SK-N-SH treated with all-trans-retinoic acid at 6 μM for 48 hours (cell line): ENCODE data around the gene LY6G6C.
A peak's percentile ranks its signal among the peaks of the same experiment; 100 is the strongest.

ENCODE experiments used
- ATAC-seq: fragments of 200-7000 bp; cut with Tn5 transposase; 3 replicates; pipeline ENCODE4 v1.9.1; 2020; ENCODE audit warnings: mild to moderate bottlenecking, moderate library complexity
- BACH2 ChIP-seq: fragments of 250-450 bp; sonication (Bioruptor Pico); IDR thresholded peaks from 2 replicates; pipeline ENCODE4 v1.9.0; 2021; ENCODE audit warnings: mild to moderate bottlenecking, borderline replicate concordance
- ESRRG ChIP-seq: fragments of 250-450 bp; sonication (Bioruptor Pico); IDR thresholded peaks from 2 replicates; pipeline ENCODE4 v1.6.1; 2021; ENCODE audit warnings: mild to moderate bottlenecking
- GLIS3 ChIP-seq: fragments of 250-450 bp; sonication (Bioruptor Pico); IDR thresholded peaks from 2 replicates; pipeline ENCODE4 v1.5.0; 2020; ENCODE audit warnings: mild to moderate bottlenecking, moderate library complexity
- OSR1 ChIP-seq: fragments of 250-450 bp; sonication (Bioruptor Pico); IDR thresholded peaks from 2 replicates; pipeline ENCODE4 v1.8.0; 2022; ENCODE audit warnings: moderate library complexity, mild to moderate bottlenecking, inconsistent platforms
- PPARA ChIP-seq: fragments of 250-450 bp; sonication (Bioruptor Pico); IDR thresholded peaks from 2 replicates; pipeline ENCODE4 v1.5.0; 2020; ENCODE audit warnings: mild to moderate bottlenecking, borderline replicate concordance
- RARB ChIP-seq: fragments of 250-450 bp; sonication (Bioruptor Pico); IDR thresholded peaks from 2 replicates; pipeline ENCODE4 v1.8.0; 2021; ENCODE audit warnings: mild to moderate bottlenecking, moderate library complexity
- TOX ChIP-seq: fragments of 250-450 bp; sonication (Bioruptor Pico); IDR thresholded peaks from 2 replicates; pipeline ENCODE4 v1.8.0; 2021; ENCODE audit warnings: mild to moderate bottlenecking, moderate library complexity, borderline replicate concordance
- TSHZ2 ChIP-seq: fragments of 250-450 bp; sonication (Bioruptor Pico); IDR thresholded peaks from 2 replicates; pipeline ENCODE4 v1.5.0; 2020; ENCODE audit warnings: mild to moderate bottlenecking, moderate library complexity
- ZC3H10 ChIP-seq: fragments of 250-450 bp; sonication (Bioruptor Pico); IDR thresholded peaks from 2 replicates; pipeline ENCODE4 v1.5.1; 2021; ENCODE audit warnings: mild to moderate bottlenecking, moderate library complexity
- ZFP3 ChIP-seq: fragments of 250-450 bp; sonication (Bioruptor Pico); IDR thresholded peaks from 2 replicates; pipeline ENCODE4 v1.5.0; 2020; ENCODE audit warnings: mild to moderate bottlenecking, moderate library complexity
- ZFP30 ChIP-seq: fragments of 450-650 bp; formaldehyde crosslinking; IDR thresholded peaks from 2 replicates; pipeline ENCODE4 v1.5.0; 2022; ENCODE audit warnings: mild to moderate bottlenecking, moderate library complexity
- ZNF70 ChIP-seq: fragments of 450-650 bp; formaldehyde crosslinking; IDR thresholded peaks from 2 replicates; pipeline ENCODE4 v1.5.0; 2020; ENCODE audit warnings: mild to moderate bottlenecking, moderate library complexity
- TF ChIP-seq, protein P1 (sequence below): fragments of 250-450 bp; sonication (Bioruptor Pico); IDR thresholded peaks from 2 replicates; pipeline ENCODE4 v1.5.1; 2020; ENCODE audit warnings: low read depth, mild to moderate bottlenecking, moderate library complexity
- TF ChIP-seq, protein P2 (sequence below): fragments of 250-450 bp; sonication (Bioruptor Pico); IDR thresholded peaks from 2 replicates; pipeline ENCODE4 v1.8.0; 2021; ENCODE audit warnings: low read depth, mild to moderate bottlenecking, moderate library complexity, borderline replicate concordance
- TF ChIP-seq, protein P3 (sequence below): fragments of 250-450 bp; sonication (Bioruptor Pico); IDR thresholded peaks from 2 replicates; pipeline ENCODE4 v1.5.1; 2021; ENCODE audit warnings: mild to moderate bottlenecking, moderate library complexity
- TF ChIP-seq, protein P4 (sequence below): fragments of 250-450 bp; sonication (Bioruptor Pico); IDR thresholded peaks from 2 replicates; pipeline ENCODE4 v1.8.0; 2020; ENCODE audit warnings: mild to moderate bottlenecking, moderate library complexity, borderline replicate concordance

LY6G6C gene

GRCh38 chr6:31730631-31731086, 9.1 kb upstream of the LY6G6C start:
- TF ChIP-seq RARB (CRISPR knock-in tag) (no peak), PPARA (no peak), ESRRG (CRISPR knock-in tag) (no peak), TSHZ2 (CRISPR knock-in tag) (no peak), OSR1 (CRISPR knock-in tag) (no peak), BACH2 (CRISPR knock-in tag) (no peak)
- TF ChIP-seq, protein P1, sequence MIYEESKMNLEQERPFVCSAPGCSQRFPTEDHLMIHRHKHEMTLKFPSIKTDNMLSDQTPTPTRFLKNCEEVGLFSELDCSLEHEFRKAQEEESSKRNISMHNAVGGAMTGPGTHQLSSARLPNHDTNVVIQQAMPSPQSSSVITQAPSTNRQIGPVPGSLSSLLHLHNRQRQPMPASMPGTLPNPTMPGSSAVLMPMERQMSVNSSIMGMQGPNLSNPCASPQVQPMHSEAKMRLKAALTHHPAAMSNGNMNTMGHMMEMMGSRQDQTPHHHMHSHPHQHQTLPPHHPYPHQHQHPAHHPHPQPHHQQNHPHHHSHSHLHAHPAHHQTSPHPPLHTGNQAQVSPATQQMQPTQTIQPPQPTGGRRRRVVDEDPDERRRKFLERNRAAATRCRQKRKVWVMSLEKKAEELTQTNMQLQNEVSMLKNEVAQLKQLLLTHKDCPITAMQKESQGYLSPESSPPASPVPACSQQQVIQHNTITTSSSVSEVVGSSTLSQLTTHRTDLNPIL (CRISPR knock-in tag): no peak
- TF ChIP-seq, protein P2, sequence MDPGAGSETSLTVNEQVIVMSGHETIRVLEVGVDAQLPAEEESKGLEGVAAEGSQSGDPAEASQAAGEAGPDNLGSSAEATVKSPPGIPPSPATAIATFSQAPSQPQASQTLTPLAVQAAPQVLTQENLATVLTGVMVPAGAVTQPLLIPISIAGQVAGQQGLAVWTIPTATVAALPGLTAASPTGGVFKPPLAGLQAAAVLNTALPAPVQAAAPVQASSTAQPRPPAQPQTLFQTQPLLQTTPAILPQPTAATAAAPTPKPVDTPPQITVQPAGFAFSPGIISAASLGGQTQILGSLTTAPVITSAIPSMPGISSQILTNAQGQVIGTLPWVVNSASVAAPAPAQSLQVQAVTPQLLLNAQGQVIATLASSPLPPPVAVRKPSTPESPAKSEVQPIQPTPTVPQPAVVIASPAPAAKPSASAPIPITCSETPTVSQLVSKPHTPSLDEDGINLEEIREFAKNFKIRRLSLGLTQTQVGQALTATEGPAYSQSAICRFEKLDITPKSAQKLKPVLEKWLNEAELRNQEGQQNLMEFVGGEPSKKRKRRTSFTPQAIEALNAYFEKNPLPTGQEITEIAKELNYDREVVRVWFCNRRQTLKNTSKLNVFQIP: no peak
- TF ChIP-seq, protein P3, sequence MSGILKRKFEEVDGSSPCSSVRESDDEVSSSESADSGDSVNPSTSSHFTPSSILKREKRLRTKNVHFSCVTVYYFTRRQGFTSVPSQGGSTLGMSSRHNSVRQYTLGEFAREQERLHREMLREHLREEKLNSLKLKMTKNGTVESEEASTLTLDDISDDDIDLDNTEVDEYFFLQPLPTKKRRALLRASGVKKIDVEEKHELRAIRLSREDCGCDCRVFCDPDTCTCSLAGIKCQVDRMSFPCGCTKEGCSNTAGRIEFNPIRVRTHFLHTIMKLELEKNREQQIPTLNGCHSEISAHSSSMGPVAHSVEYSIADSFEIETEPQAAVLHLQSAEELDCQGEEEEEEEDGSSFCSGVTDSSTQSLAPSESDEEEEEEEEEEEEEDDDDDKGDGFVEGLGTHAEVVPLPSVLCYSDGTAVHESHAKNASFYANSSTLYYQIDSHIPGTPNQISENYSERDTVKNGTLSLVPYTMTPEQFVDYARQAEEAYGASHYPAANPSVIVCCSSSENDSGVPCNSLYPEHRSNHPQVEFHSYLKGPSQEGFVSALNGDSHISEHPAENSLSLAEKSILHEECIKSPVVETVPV: no peak
- no peak for ATAC-seq

DNA sequence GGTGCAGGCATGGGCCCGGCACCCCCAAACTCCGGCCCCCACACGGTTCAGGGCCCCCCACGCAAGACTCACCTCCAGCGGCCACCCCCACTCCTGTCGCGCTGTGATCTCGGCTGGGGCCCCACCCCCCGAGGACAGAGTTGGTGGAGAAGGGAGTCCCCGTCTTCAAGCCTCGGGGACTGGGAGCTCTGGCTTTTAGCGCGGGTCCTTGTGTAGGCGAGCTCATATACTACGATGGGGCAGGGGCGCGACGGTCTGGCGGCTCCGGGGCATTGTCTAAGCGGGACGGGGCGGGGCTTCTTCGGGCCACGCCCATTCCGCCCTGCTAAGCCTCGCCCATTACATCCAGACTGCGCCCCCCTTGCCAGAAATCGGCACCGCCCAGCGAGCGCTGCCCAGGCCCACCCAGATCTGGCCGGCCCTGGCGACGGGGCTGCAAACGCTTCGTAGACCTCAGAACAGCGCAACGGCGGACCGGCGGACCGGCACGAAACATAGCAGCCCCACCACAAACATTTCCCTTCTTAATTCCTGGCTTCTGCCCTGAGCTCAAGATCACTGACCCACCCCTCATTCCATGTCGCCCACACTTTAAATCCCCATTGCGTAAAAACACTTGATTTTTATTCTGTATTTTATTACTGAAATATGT, 8.6 kb upstream of the LY6G6C start:
- no peak for TF ChIP-seq ZNF70
- TF ChIP-seq, protein P4, sequence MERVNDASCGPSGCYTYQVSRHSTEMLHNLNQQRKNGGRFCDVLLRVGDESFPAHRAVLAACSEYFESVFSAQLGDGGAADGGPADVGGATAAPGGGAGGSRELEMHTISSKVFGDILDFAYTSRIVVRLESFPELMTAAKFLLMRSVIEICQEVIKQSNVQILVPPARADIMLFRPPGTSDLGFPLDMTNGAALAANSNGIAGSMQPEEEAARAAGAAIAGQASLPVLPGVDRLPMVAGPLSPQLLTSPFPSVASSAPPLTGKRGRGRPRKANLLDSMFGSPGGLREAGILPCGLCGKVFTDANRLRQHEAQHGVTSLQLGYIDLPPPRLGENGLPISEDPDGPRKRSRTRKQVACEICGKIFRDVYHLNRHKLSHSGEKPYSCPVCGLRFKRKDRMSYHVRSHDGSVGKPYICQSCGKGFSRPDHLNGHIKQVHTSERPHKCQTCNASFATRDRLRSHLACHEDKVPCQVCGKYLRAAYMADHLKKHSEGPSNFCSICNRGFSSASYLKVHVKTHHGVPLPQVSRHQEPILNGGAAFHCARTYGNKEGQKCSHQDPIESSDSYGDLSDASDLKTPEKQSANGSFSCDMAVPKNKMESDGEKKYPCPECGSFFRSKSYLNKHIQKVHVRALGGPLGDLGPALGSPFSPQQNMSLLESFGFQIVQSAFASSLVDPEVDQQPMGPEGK: peak; percentile 75; the same call in 1 of the 2 replicates
- TF ChIP-seq ZFP3 (CRISPR knock-in tag): peak; percentile 82
- TF ChIP-seq, protein P2: no peak
- no peak for TF ChIP-seq PPARA
- TF ChIP-seq TOX (CRISPR knock-in tag): no peak; the same call in 1 of the 2 replicates
- TF ChIP-seq GLIS3 (CRISPR knock-in tag): no peak; the same call in 1 of the 2 replicates
- TF ChIP-seq RARB (CRISPR knock-in tag): no peak
- TF ChIP-seq ZFP30 (CRISPR knock-in tag): no peak
- TF ChIP-seq ZC3H10 (CRISPR knock-in tag): no peak
- peak; percentile 86 for ATAC-seq

- no peak for TF ChIP-seq ESRRG (CRISPR knock-in tag)
- TF ChIP-seq RARB (CRISPR knock-in tag): 0 out of 2 replicates have a peak, but pooled peaks have one; percentile 48
- TF ChIP-seq, all 23 proteins: peak for 1
- ATAC-seq: peak; percentile 87
Observed at GRCh38 chr6:31729515-31729978, 8.0 kb upstream of the LY6G6C start.
